GM19240 (cell line): ENCODE results near the gene SND1.
"Not testable (repeated sequence)": the region's sequence is repeated elsewhere in the genome, so short reads cannot be mapped to it uniquely, and the experiment has no call there.

Experiments used
- DNase-seq: peaks from one replicate; pipeline ENCODE4 v3.0.0; 2011; ENCODE audit warnings: low spot score; ENCODE audit not compliant: insufficient read length

The SND1 gene

GRCh38 chr7:127652333-127653248 lies 597 bp downstream of the SND1 start:
- no peak for DNase-seq

GRCh38 chr7:127653396-127653795 lies 1.4 kb downstream of the SND1 start:
- no peak for DNase-seq

- no peak for DNase-seq
Measured at GRCh38 chr7:127654404-127655394, 2.7 kb downstream of the SND1 start.

GRCh38 chr7:127655720-127656119 lies 3.7 kb downstream of the SND1 start:
- no peak for DNase-seq

GRCh38 chr7:127657500-127657899 lies 5.5 kb downstream of the SND1 start:
- no peak for DNase-seq

- no peak for DNase-seq
Measured at GRCh38 chr7:127658970-127659630, 7.1 kb downstream of the SND1 start.

- DNase-seq = no peak
Measured at GRCh38 chr7:127665922-127666321, 13.9 kb downstream of the SND1 start.

GRCh38 chr7:127666602-127667001 lies 14.6 kb downstream of the SND1 start:
- DNase-seq = no peak

GRCh38 chr7:127667017-127667670 lies 15.2 kb downstream of the SND1 start:
- DNase-seq = no peak

- DNase-seq = no peak
Measured at GRCh38 chr7:127667759-127668530, 16.0 kb downstream of the SND1 start.

- no peak for DNase-seq
Measured at GRCh38 chr7:127671341-127671740, 19.3 kb downstream of the SND1 start.

- no peak for DNase-seq
Measured at GRCh38 chr7:127673902-127674301, 21.9 kb downstream of the SND1 start.

GRCh38 chr7:127674361-127674760 lies 22.4 kb downstream of the SND1 start:
- DNase-seq = no peak

GRCh38 chr7:127674923-127675322 lies 22.9 kb downstream of the SND1 start:
- not testable (repeated sequence) for DNase-seq

GRCh38 chr7:127675721-127676120 lies 23.7 kb downstream of the SND1 start:
- no peak for DNase-seq

- no peak for DNase-seq
Measured at GRCh38 chr7:127677433-127678230, 25.6 kb downstream of the SND1 start.

- DNase-seq = no peak
Measured at GRCh38 chr7:127678337-127678736, 26.3 kb downstream of the SND1 start.

GRCh38 chr7:127678947-127679346 lies 27.0 kb downstream of the SND1 start:
- DNase-seq = no peak

- no peak for DNase-seq
Measured at GRCh38 chr7:127680983-127681382, 29.0 kb downstream of the SND1 start.
